Esophagus squamous epithelium (tissue), 4 donors: Measurements from ENCODE around the gene NPM3.

Source experiments
- CTCF ChIP-seq, 6 experiments: fragments of 450-650 bp in 4 of 6; fragments of 200-600 bp in 2 of 6; sonication (generic) in 2 of 6; IDR thresholded peaks; one replicate each; pipeline ENCODE4 v1.5.1; 2016 to 2019; ENCODE audit warnings: antibody characterized with exemption in 6 of 6, mild to moderate bottlenecking in 4 of 6, moderate library complexity in 4 of 6
- POLR2A ChIP-seq, 4 donors: fragments of 450-650 bp; IDR thresholded peaks; one replicate each; pipeline ENCODE4 v1.6.1; 2017; ENCODE audit warnings: antibody characterized with exemption in 4 of 4, mild to moderate bottlenecking in 4 of 4, moderate library complexity in 3 of 4

- TF ChIP-seq CTCF (IDR thresholded peaks at IDR 0.05) (no peak), POLR2A (IDR thresholded peaks at IDR 0.05) (no peak)
Measured at GRCh38 chr10:101760510-101760909, 22.7 kb downstream of the NPM3 start.
